HG03469 (cell line): Measurements from ENCODE around the gene SMIM20.

Experiments
- ATAC-seq: cut with Tn5 transposase; IDR thresholded peaks from one replicate; pipeline ENCODE4 v1.9.1; 2021; ENCODE audit warnings: mild to moderate bottlenecking, moderate library complexity, moderate number of reproducible peaks; ENCODE audit not compliant: unreplicated experiment

Gene SMIM20

GRCh38 chr4:25951390-25951952, 37.5 kb downstream of the SMIM20 start:
- ATAC-seq = no peak

GRCh38 chr4:25953740-25954139, 39.7 kb downstream of the SMIM20 start:
- ATAC-seq = no peak

- ATAC-seq = no peak
Measured at GRCh38 chr4:25954293-25954904, 40.4 kb downstream of the SMIM20 start.

- no peak for ATAC-seq
Measured at GRCh38 chr4:25955705-25956104, 41.7 kb downstream of the SMIM20 start.

GRCh38 chr4:25956260-25956659, 42.2 kb downstream of the SMIM20 start:
- ATAC-seq = no peak

- ATAC-seq = no peak
Measured at GRCh38 chr4:25958110-25958509, 44.1 kb downstream of the SMIM20 start.

GRCh38 chr4:25962393-25962792, 48.4 kb downstream of the SMIM20 start:
- ATAC-seq = no peak

GRCh38 chr4:25965629-25966028, 51.6 kb downstream of the SMIM20 start:
- ATAC-seq = no peak

GRCh38 chr4:25966171-25966570, 52.2 kb downstream of the SMIM20 start:
- no peak for ATAC-seq

GRCh38 chr4:25969374-25970155, 55.5 kb downstream of the SMIM20 start:
- ATAC-seq = no peak

GRCh38 chr4:25970226-25970675, 56.2 kb downstream of the SMIM20 start:
- no peak for ATAC-seq

- ATAC-seq = no peak
Measured at GRCh38 chr4:25970691-25971432, 56.8 kb downstream of the SMIM20 start.

GRCh38 chr4:25972366-25972765, 58.3 kb downstream of the SMIM20 start:
- ATAC-seq = no peak

- no peak for ATAC-seq
Measured at GRCh38 chr4:25972984-25973745, 59.1 kb downstream of the SMIM20 start.

- ATAC-seq = no peak
Measured at GRCh38 chr4:25976780-25977179, 62.8 kb downstream of the SMIM20 start.

GRCh38 chr4:25977397-25978170, 63.6 kb downstream of the SMIM20 start:
- no peak for ATAC-seq

- no peak for ATAC-seq
Measured at GRCh38 chr4:25978327-25978726, 64.3 kb downstream of the SMIM20 start.
